Smooth muscle cell of the brain vasculature (primary cell): ENCODE measurements around the gene DNAJC3.
"Not testable (repeated sequence)": the region's sequence is repeated elsewhere in the genome, so short reads cannot be mapped to it uniquely, and the experiment has no call there.

ENCODE experiments used
- DNase-seq: peaks from one replicate; pipeline ENCODE4 v3.0.0-alpha.2; 2012; ENCODE audit warnings: low read depth, low spot score

Gene DNAJC3

GRCh38 chr13:95714142-95714832 is 37.3 kb downstream of the DNAJC3 start:
- DNase-seq, result no peak

GRCh38 chr13:95716231-95716630 is 39.3 kb downstream of the DNAJC3 start:
- DNase-seq, result no peak

DNA sequence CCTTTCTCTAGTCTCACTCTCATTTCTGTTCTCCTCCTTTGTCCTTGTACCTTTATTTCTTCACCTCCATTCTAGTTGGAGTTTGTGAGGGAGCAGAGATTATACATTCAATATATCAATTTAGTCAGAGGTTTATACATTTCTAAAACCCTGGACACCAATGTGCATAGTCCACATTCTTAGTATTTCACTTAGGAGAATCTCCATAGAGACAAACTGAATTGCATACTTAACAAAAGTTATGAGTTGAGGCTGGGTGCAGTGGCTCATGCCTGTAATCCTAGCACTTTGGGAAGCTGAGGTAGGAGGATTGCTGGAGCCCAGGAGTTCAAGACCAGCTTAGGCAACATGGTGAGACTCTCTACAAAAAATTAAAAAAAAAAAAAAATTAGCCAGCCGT is 45.3 kb downstream of the DNAJC3 start:
- DNase-seq, result no peak

GRCh38 chr13:95723438-95723837 is 46.5 kb downstream of the DNAJC3 start:
- DNase-seq, result no peak

GRCh38 chr13:95724252-95724651 is 47.3 kb downstream of the DNAJC3 start:
- no peak for DNase-seq

DNA sequence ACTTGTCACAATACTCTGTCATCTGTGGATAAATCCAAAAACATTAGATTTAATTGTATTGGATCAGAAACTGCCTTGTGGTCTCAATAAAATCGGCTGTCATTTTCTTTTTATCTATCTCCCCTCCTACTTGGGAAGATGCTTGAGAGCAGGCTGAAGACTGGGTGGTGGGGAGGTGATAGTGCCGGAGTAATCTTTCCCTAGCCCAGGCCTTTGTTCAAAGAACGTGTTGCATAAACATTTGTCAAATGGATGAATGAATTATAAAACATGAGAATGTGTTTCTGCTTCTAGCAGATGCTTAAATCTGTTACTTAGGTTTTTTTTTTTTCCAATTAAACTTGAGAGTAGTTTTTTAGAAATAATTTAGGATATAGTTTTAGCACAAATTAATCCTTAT is 49.9 kb downstream of the DNAJC3 start:
- no peak for DNase-seq

- no peak for DNase-seq
Measured at GRCh38 chr13:95728957-95729356, 52.0 kb downstream of the DNAJC3 start.

- no peak for DNase-seq
Measured at GRCh38 chr13:95734124-95734523, 57.2 kb downstream of the DNAJC3 start.

DNA sequence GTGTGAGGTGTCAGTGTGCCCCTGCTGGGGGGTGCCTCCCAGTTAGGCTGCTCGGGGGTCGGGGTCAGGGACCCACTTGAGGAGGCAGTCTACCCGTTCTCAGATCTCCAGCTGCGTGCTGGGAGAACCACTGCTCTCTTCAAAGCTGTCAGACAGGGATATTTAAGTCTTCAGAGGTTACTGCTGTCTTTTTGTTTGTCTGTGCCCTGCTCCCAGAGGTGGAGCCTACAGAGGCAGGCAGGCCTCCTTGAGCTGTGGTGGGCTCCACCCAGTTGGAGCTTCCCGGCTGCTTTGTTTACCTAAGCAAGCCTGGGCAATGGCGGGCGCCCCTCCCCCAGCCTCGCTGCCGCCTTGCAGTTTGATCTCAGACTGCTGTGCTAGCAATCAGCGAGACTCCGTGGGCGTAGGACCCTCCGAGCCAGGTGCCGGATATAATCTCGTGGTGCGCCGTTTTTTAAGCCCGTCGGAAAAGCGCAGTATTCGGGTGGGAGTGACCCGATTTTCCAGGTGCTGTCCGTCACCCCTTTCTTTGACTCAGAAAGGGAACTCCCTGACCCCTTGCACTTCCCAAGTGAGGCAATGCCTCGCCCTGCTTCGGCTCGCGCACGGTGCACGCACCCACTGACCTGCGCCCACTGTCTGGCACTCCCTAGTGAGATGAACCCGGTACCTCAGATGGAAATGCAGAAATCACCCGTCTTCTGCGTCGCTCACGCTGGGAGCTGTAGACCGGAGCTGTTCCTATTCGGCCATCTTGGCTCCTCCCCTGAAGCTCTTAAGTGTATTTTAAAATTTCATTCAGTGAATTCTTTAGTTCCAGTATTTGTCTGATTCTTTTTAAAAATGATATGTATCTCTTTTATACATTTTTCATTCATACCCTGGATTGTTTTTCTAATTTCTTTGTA is 63.4 kb downstream of the DNAJC3 start:
- not testable (repeated sequence) for DNase-seq

DNA sequence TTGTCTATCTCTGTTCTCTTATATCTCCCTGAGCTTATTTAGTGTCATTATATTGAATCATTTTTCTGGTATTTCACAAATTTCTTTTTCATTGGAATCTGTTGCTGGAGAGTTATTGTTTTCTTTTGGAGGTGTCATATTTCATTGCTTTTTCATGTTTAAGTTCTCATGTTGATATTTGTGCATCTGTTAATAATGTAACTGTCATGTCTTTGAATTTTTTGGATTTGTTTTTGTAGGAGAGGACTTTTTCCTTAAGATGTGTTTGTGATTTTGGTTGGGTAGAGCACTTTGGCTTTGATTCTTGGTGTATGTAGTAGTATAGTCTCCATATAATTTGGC is 64.0 kb downstream of the DNAJC3 start:
- no peak for DNase-seq

DNA sequence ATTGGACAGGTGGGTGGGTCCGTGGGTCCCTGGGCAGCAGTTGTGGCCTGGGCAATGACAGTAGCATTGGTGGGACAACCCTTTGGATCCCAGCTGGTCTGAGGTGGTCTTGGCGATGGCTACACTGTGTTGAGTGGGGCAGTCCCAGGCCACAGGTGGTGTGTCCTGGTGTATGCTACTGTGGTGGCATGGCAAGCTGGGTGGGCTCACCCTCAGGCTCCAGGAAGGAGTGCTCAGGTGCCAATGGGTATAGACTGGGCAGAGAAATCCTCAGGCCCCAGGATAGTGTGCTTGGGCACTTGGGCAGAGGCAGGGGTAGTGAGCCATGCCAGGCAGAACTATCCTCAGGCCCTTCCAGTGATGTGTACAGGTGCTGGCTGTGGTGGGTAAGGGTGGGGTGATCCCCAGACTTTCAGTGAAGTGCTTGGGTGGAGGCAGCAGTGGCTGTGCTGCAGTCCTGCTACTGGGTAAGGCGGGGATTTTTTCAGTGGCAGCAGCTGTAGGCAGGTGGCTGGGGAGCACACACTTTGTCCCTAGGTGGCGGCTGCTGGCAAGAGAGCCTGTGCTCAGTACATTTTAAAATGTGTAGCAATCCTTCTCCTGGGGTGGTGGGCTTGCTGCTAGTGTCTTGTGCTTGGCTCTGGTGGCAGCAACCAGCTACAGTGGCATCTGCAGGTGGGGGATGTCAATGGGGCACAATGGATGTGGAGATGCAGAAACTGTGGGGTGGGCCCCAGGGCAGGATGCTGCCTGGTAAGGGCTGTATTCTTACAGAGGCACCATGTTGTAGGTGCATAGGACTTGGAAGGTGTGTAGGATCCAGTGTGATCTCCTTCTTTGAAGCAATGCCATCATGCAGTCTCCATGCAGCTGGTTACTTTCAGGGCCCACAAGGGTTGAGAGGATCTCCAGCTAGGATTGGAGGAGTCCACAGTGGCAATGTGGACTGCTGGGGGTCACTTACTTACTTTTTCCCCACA is 64.9 kb downstream of the DNAJC3 start:
- DNase-seq, result no peak

DNA sequence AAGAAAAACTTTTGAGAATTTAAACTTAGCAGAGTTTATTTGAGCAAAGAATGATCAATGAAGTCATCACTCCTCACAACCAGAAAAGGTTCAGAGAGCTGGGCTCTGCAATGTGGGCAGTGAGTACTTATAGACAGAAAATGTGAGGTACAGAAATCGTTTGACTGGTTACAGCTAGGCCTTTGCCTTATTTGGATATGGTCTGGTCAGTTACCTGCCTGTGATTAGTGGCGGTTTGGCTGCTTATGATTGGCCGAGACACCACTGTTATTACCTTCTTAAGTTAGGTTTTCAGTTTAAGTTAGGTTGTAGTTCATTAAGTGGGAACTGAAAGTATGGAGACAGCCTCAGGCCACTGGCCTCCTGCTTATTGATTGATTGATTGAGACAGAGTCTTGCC is 66.3 kb downstream of the DNAJC3 start:
- no peak for DNase-seq

GRCh38 chr13:95745289-95745688 is 68.3 kb downstream of the DNAJC3 start:
- no peak for DNase-seq

GRCh38 chr13:95745752-95746151 is 68.8 kb downstream of the DNAJC3 start:
- no peak for DNase-seq

DNA sequence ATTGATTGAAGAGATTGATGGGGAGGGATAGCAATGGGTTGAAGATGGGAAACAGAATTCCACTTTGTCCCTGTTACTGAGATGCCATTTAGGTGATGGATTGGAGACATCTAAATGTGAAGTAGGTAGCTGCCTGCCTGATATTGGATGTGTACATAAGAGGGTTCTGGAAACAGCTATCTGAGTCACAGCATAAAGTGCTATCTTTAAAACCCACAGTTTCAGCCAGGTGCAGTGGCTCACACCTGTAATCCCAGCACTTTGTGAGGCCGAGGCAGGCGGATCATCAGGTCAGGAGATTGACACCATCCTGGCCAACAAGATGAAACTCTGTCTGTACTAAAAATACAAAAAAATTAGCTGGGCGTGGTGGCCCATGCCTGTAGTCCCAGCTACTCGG is 72.6 kb downstream of the DNAJC3 start:
- no peak for DNase-seq

- DNase-seq, result no peak
Measured at GRCh38 chr13:95752677-95753076, 75.7 kb downstream of the DNAJC3 start.

- no peak for DNase-seq
Measured at GRCh38 chr13:95754069-95754468, 77.1 kb downstream of the DNAJC3 start.

DNA sequence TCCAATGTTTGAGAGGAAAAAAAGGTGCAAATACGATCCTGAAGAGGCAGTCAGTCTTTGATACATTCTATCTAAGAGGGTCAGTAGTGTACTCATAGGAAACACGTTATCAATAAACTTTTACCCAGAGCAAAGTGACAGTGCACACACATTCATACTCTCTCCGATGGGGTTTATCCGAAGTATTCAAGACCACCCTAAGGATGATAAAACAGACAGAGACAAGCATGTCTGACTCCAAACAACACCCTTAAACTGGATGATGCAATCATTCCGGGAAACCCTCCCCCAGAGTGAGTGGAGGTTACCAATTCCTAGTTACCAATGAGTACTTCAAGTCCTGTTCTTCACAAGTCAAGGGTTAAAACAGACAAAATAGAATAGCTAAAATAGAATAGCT is 79.1 kb downstream of the DNAJC3 start:
- no peak for DNase-seq

GRCh38 chr13:95762626-95763025 is 85.7 kb downstream of the DNAJC3 start:
- DNase-seq, result not testable (repeated sequence)

GRCh38 chr13:95763601-95764000 is 86.7 kb downstream of the DNAJC3 start:
- no peak for DNase-seq

DNA sequence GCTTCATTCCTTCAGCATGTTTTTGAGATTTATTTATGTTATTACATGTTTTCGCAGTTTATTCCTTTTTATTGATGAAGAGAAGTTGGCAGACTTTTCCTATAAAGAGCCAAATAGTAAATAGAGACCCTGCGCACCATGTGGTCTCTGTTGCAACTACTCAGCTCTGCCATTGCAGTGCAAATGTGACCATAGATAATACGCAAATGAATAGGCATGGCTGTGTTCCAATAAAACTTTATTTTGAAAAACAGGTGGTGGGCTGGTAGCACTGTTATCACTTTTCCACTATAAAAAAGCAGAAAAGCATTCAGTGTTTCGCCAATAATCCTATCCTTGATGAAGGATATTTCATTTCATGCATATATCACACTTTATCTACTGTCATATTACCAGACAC is 95.0 kb downstream of the DNAJC3 start:
- DNase-seq, result no peak

- DNase-seq, result no peak
Measured at GRCh38 chr13:95779522-95779921, 102.6 kb downstream of the DNAJC3 start.
